HG02943 (cell line): ENCODE measurements around the gene UBE4B.
"Not testable (repeated sequence)": the region's sequence is repeated elsewhere in the genome, so short reads cannot be mapped to it uniquely, and the experiment has no call there.

Experiments
- ATAC-seq: cut with Tn5 transposase; IDR thresholded peaks from one replicate; pipeline ENCODE4 v1.9.1; 2021; ENCODE audit warnings: mild to moderate bottlenecking, low read depth, moderate library complexity; ENCODE audit not compliant: unreplicated experiment

The UBE4B gene

DNA sequence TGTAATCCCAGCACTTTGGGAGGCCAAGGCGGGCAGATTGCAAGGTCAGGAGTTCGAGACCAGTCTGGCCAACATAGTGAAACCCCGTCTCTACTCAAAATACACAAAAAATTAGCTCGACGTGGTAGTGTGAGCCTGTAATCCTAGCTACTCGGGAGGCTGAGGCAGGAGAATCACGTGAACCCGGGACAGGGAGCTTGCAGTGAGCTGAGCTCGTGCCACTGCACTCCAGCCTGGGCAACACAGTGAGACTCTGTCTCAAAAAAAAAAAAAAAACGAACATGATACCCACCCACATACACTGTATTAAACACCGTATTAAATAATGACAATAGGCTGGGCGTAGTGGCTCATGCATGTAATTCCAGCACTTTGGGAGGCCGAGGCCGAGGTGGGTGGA is 172.4 kb downstream of the UBE4B start:
- not testable (repeated sequence) for ATAC-seq

DNA sequence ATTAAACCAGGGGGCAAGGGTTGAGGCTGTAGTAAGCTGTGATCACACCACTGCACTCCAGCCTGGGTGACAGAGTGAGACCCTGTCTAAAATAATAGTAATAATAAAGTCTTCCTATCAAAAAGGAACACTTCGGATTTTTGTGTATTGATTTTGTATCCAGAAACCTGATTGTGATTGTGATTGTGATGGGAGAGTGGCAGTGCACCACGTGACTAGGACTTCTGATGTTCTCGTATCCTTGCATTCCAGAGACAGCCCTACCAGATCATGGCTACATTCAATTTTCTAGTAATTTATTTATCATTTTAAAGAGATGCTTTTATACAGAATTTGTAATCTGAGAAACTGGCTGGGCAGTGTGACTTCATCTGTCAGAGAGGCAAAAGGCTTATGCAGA is 175.1 kb downstream of the UBE4B start:
- ATAC-seq = no peak

DNA sequence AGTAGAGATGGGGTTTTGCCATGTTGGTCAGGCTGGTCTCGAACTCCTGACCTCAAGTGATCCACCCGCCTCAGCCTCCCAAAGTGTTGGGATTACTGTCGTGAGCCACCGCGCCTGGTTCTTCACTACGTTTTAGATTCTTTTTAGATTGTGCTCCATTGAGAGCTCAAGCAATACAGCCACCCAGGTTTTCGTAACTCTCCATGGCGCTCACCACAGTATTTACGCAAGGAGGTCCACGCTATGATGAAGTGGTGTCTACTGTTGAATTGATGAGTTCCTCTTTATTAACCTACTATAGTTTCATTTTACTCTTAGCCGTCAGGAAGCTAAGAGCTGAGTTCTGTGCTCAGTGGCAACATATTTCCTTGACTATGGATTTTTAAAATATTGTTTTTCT is 175.8 kb downstream of the UBE4B start:
- no peak for ATAC-seq

DNA sequence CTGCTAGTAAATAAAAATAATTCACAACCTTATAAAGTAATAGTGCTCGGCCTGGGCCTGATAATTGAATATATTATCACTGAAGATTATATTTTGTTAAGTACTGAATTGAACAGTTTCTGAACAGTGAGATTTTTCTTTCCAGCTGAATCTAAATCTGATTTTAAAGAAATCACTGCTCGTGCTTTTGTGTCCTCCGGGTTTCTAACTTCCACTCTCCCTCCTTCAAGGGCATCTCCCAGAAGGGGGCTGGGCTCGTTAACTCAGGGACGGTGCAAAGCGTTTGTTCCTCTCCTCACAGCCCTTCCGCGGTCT is 176.8 kb downstream of the UBE4B start:
- no peak for ATAC-seq

DNA sequence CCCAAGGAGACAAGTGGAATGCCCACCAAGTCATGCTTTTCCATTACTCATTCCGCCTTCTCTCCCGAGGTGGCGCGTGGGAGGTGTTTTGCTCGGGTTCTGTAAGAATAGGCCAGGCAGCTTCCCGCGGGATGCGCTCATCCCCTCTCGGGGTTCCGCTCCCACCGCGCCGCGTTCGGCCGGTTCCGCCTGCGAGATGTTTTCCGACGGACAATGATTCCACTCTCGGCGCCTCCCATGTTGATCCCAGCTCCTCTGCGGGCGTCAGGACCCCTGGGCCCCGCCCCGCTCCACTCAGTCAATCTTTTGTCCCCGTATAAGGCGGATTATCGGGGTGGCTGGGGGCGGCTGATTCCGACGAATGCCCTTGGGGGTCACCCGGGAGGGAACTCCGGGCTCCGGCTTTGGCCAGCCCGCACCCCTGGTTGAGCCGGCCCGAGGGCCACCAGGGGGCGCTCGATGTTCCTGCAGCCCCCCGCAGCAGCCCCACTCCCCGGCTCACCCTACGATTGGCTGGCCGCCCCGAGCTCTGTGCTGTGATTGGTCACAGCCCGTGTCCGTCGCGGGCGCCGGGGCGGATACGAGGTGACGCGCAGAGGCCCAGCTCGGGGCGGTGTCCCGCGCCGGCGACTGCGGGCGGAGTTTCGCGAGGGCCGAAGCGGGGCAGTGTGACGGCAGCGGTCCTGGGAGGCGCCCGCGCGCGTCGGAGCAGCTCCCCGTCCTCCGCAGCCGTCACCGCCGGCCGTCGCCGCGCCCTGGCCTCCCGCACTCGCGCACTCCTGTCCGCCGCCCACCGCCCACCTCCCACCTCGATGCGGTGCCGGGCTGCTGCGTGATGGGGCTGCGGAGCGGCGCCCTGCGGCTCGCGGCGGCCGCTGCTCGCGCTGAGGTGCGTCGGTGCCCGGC is 177.4 kb downstream of the UBE4B start, which contains the start of gene KIF1B:
KIF1B (plus strand) TSS at position 666 of the 906 bp plus-strand sequence. CDS start 21,759 bp downstream, outside the sequence.
- ATAC-seq = peak; percentile 96

DNA sequence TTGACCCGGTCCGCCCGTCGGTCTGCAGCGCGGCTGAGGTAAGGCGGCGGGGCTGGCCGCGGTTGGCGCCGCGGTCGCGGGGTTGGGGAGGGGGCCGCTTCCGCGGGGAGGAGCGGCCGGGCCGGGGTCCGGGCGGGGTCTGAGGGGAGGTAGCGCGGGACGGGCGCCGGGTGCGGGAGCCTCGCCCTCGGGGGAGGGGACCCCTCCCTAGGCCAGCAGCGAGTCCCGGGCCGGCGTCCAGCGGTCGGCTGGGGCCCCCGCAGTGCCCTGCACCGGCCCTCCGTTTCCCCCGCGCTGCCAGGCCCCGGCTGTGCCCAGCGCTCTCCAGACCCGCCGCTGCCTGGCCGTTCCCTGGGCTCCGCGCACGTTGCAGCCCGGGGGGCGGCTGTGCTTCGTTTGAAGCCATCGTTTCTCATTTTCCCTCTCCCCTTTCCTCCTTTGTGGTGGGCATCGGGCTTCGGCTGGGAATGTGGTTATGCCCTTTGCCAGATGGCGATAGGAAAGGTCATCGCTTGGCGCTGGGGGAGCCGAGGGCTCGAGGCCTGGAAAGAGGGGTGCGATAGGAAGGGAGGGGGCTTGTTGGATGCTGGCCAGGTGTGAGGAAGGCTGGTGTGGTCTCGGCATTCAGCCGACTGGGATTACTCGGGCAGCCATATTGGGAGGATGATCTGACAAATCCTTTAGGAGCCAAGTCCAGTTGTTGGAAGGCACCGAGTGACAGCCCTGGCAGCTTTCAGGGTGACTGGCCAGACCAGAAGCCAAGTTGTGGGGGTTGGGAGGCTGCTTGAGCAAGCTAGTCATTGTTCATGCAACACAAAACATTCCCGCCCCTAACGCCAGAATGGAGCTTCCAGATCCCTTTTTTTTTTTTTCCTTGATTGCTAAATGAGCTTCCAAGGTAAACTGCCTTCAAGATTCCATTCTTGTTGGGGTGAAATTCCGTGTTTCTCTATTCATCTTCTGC is 178.4 kb downstream of the UBE4B start:
- no peak for ATAC-seq

- no peak for ATAC-seq
These were observed 179.2 kb downstream of the UBE4B start for GRCh38 chr1:10211805-10212410.

DNA sequence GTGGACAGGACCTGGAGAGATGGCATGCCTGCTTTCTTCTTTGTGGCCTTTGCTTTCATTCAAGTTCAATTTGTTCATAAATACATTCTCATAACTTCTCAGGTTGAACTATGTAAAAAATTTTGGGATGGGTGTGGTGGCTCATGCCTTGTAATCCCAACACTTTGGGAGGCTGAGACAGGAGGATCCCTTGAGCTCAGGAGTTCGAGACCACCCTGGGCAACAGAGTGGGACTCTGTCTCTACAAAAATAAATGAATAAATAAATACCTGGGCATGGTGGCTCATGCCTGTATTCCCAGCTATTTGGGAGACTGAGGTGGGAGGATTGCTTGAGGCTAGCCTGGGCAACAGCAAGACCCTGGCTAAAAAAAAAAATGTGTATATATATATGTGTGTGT is 179.7 kb downstream of the UBE4B start:
- no peak for ATAC-seq

GRCh38 chr1:10213186-10213705 is 180.5 kb downstream of the UBE4B start:
- ATAC-seq = no peak

GRCh38 chr1:10216090-10216749 is 183.5 kb downstream of the UBE4B start:
- ATAC-seq = no peak

- ATAC-seq = no peak
These were observed 185.1 kb downstream of the UBE4B start for GRCh38 chr1:10217748-10218441.

DNA sequence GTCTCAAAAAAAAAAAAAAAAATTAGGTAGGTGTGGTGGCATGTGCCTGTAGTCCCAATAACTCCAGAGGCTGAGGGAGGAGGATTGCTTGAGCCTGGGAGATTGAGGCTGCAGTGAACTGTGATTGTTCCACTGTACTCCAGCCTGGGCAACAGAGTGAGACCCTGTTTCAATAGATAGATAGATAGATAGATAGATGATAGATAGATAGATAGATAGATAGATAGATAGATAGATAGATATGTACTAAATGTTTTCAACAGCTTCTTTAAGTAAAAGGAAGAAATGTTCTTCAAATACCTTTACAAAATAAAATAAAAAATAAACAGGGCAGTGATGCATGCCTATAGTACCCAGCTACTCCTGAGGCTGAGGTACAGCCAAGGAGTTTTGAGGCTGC is 187.4 kb downstream of the UBE4B start:
- no peak for ATAC-seq

DNA sequence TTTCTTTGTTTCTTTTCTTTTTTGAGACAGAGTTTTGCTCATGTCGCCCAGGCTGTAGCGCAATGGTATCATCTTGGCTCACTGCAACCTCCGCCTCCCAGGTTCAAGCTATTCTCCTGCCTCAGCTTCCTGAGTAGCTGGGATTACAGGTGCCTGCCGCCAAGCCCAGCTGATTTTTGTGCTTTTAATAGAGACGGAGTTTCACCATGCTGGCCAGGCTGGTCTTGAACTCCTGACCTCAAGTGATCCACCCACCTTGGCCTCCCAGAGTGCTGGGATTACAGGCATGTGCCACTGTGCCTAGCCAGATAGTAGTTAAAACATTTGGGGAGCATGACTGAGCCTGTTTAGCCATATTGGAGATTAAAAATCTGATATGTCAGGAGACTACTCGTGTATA is 187.9 kb downstream of the UBE4B start:
- ATAC-seq = not testable (repeated sequence)

DNA sequence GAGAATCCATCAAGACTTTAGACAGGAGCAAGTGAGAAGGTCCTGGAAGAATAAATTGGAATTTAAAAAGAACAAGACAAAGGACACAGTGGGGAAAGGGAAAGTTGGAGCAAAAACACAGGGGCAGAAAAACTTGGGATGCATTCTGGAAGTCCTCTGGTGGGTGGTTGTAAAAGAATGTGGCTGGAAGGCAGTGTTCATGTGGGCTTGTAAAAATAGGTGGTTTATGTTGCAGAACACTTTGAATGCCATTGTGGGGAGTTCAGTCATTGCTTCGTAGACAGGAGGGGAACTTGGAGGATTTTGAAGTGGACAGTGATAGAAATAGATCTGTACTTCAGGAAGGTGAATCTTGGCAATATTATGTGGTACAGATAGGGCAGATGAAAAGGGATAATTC is 192.8 kb downstream of the UBE4B start:
- ATAC-seq = no peak

DNA sequence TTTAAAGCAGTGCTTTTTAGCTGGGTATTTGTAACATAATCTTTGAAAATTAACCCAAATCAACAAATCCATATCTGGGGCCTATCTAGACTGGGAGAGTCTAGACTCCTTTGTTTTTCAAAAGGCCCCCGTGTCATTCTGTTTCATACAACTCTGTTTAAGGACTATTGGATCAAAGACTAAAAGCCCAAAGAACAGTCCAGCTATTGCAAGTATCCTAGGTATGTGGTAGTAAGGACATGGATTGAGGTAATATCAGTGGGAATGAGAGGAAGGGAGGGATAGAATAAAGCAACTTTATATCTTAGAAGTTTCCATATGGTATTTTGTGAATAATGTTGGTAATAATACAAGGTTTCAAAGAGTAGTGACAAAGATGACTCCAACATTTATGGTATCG is 195.8 kb downstream of the UBE4B start:
- no peak for ATAC-seq

DNA sequence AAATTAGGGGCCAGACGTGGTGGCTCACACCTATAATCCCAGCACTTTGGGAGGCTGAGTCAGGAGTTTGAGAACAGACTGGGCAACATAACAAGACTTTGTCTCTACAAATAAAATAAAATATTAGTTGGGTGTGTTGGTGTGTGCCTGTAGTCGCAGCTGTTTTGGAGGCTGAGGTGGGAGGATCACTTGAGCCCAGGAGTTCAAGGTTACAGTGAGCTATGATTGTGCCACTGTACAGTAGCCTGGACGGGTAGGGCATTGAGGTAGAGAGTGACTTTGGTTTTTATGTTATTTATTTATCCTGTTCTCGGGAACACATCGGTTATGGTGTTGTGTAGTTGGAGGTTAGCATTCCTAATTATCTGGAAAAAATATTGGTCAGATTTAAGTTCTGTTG is 197.1 kb downstream of the UBE4B start:
- ATAC-seq = no peak
